GM12873 (cell line): ENCODE measurements around the gene PTPRD.

Experiments used
- TF ChIP-seq, protein P1 (sequence below): IDR thresholded peaks from 2 replicates; pipeline ENCODE4 v1.5.1; 2012; ENCODE audit warnings: low read depth, mild to moderate bottlenecking, moderate library complexity, low read length, control low read depth; ENCODE audit not compliant: insufficient read depth; ENCODE audit errors: missing control alignments

Gene PTPRD

GRCh38 chr9:9284201-9284600 lies 1328.6 kb downstream of the PTPRD start:
- TF ChIP-seq, protein P1, sequence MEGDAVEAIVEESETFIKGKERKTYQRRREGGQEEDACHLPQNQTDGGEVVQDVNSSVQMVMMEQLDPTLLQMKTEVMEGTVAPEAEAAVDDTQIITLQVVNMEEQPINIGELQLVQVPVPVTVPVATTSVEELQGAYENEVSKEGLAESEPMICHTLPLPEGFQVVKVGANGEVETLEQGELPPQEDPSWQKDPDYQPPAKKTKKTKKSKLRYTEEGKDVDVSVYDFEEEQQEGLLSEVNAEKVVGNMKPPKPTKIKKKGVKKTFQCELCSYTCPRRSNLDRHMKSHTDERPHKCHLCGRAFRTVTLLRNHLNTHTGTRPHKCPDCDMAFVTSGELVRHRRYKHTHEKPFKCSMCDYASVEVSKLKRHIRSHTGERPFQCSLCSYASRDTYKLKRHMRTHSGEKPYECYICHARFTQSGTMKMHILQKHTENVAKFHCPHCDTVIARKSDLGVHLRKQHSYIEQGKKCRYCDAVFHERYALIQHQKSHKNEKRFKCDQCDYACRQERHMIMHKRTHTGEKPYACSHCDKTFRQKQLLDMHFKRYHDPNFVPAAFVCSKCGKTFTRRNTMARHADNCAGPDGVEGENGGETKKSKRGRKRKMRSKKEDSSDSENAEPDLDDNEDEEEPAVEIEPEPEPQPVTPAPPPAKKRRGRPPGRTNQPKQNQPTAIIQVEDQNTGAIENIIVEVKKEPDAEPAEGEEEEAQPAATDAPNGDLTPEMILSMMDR = no peak

- TF ChIP-seq, protein P1 = no peak
Observed at GRCh38 chr9:9283159-9283986, 1329.4 kb downstream of the PTPRD start.

- TF ChIP-seq, protein P1 = no peak
Observed at GRCh38 chr9:9275601-9276000, 1337.2 kb downstream of the PTPRD start.

DNA sequence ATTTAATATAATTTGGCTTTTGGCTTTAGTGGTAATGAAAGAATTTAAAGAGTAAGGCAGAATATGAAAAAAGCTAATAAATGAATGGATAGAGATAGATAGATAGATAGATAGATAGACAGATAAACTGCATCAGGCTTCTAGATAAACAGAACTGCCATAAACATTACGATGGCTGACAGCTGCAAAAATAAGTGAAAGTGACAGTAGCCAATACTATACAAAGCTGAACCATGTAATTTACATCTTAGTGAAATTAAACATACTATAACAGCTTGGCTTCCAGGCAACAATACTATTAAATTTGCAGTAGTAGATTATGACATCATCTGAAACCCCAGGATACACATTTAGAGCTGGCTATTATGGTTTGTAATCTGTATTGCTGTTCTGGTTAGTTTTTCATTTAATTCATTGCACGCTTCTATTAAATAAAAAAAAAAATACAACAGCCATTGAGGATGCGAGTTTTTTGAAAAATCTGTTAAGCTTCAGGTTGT lies 1354.8 kb downstream of the PTPRD start:
- TF ChIP-seq, protein P1 = no peak

- TF ChIP-seq, protein P1 = no peak
Observed at GRCh38 chr9:9246726-9247125, 1366.1 kb downstream of the PTPRD start.

- TF ChIP-seq, protein P1 = no peak
Observed at GRCh38 chr9:9231946-9232345, 1380.9 kb downstream of the PTPRD start.

GRCh38 chr9:9229269-9229668 lies 1383.5 kb downstream of the PTPRD start:
- TF ChIP-seq, protein P1 = no peak
